ENCODE data around the gene VAPB. TPM values are rescaled to one million over a fixed set of nuclear protein-coding genes. Genes with fewer than 3 reads are reported as not detected.

VAPB gene
- total RNA-seq, 1 donor, result 17.2 TPM

DNA sequence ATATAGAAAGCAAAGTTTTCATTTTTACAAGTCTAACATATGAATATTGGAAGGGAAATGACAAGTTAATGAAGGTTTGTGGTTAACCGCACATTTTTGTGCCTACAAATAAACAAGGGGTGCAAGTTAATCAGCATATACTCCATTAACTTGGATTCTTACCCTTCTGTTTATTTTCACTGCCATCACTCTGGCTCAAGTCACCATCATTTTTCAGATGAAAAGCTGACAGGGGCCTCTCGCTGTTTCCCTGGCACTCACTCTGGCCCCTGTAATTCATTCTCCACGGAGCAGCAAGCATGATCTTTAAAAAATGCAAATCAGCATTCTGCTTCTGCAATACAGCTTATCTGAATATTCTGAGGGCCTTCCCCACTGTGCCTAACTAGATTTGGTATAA, 96.4 kb downstream of the VAPB start:
- no peak overlapping the region for H3K4me3 ChIP-seq (ENCODE audit: low read depth, low read length)
- no peak for DNase-seq (ENCODE audit: low read depth)

DNA sequence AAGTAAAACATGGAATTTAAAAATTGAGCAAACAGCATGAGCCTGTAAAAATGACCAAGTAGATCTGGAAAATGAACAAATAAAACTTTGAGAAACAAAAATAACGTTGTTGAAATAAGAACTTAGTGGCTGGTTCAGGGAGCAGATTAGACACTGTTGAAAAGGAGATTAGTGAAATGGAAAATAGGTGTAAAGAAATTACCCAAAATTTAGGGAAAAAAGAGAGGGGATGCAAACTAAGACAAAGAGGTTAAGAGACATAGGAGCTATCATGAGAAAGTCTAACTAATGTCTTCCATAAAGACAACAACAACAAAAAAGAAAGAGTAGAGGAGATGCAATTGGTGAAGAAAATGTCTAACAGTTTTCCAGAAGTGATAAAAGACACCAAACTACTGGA, 97.2 kb downstream of the VAPB start:
- TF ChIP-seq, protein P1, sequence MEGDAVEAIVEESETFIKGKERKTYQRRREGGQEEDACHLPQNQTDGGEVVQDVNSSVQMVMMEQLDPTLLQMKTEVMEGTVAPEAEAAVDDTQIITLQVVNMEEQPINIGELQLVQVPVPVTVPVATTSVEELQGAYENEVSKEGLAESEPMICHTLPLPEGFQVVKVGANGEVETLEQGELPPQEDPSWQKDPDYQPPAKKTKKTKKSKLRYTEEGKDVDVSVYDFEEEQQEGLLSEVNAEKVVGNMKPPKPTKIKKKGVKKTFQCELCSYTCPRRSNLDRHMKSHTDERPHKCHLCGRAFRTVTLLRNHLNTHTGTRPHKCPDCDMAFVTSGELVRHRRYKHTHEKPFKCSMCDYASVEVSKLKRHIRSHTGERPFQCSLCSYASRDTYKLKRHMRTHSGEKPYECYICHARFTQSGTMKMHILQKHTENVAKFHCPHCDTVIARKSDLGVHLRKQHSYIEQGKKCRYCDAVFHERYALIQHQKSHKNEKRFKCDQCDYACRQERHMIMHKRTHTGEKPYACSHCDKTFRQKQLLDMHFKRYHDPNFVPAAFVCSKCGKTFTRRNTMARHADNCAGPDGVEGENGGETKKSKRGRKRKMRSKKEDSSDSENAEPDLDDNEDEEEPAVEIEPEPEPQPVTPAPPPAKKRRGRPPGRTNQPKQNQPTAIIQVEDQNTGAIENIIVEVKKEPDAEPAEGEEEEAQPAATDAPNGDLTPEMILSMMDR (IDR thresholded peaks at IDR 0.05; ENCODE audit: insufficient read depth, low read length), result no peak

More for the DNA sequence above, 96.4 kb downstream of the VAPB start:
- TF ChIP-seq, protein P1 (IDR thresholded peaks at IDR 0.05; ENCODE audit: insufficient read depth, low read length), result no peak

DNA sequence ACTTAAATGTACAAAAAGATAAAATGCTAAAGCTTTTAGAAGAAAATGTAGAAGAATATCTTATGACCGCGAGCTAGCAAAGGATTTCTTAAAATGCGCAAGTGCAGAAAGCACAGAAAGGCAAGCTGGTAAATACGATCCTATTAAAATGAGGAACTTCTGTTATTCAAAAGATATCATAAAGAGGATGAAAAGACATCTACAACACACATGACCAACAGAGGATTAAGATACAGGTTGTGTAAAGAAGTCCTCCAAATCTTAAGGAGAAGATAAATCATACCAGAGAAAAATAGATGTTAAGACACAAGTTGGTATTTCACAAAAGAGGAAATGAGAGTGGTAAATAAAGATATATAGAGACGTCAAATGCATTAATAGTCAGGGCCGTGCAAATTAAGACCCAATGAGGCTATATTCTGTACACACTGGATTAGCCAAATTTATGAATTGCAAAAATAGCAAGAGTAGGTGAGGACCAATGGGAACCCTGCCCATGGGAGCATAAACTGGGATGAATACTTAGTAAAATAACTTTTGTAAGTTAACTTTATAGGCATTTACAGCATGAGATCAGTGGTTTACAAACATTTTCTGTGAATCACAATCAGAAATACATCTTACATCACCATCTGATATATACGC, 103.2 kb downstream of the VAPB start:
- TF ChIP-seq, protein P1 (IDR thresholded peaks at IDR 0.05; ENCODE audit: insufficient read depth, low read length), result no peak
- no peak overlapping the region for H3K4me3 ChIP-seq (ENCODE audit: low read depth, low read length)
- no peak for DNase-seq (ENCODE audit: low read depth)

More for the DNA sequence above, 97.2 kb downstream of the VAPB start:
- no peak for DNase-seq (ENCODE audit: low read depth)
- no peak overlapping the region for H3K4me3 ChIP-seq (ENCODE audit: low read depth, low read length)

DNA sequence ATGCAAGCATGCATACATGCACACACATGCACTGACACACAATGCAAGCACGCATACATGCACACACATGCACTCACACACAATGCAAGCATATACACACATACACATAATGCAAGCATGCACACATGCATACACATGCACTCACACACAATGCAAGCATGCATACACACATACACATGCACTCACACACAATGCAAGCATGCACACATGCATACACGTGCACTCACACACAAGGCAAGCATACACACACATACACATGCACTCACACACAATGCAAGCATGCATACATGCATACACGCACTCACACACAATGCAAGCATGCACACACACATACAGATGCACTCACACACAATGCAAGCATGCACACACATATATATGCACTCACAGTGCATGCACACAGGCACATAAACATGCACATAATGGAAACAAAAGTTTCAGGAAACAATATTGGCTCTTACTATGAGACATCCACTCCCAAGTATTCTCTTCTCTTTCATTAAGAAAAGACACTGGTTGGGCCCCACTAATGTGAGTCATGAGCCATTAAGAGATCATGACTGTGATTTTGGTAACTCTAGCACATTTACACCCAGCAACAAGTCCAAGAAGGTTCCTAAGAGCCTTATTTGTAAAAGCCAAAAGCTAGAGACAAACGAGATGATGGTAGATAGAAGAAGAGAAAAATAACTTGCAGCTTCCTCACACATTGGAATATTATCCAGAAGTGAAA, 103.9 kb downstream of the VAPB start:
- H3K4me3 ChIP-seq (ENCODE audit: low read depth, low read length), result no peak overlapping the region
- no peak for DNase-seq (ENCODE audit: low read depth)
- TF ChIP-seq, protein P1 (IDR thresholded peaks at IDR 0.05; ENCODE audit: insufficient read depth, low read length), result no peak

DNA sequence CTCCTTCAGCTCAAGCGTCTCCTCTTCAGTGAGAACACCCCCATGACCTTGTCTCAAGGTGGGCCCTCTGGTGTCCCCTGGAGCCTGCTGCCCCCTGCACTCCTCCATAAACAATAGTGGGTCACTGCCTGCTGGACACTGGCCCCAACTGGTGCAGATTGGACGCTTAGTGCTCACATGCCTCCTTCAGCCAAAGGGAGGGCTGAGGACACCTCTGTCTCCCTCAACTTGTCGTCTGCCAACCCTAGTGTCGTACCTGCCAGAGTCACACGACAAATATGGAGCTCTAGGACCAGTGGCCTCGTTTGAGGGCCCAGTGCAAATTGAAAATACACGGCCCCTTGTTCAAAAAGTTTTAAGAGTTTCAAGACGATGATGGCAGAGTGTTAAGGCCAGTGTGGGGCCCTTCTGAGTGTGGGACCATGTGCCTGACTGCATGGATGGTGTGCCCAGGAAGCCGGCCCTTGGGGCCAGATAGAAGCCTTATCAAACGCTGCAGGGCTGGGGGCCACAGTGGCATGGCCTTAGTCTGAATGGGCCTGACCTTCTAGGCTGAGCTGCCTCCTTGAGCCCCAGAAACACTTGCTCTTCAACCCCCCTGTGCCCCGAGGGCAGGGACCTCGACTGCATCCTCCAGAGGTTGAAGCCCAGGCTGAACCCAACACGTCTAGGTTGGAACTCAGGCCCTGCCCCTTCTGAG, 106.0 kb downstream of the VAPB start:
- no peak for DNase-seq (ENCODE audit: low read depth)
- no peak overlapping the region for H3K4me3 ChIP-seq (ENCODE audit: low read depth, low read length)
- TF ChIP-seq, protein P1 (IDR thresholded peaks at IDR 0.05; ENCODE audit: insufficient read depth, low read length), result no peak

DNA sequence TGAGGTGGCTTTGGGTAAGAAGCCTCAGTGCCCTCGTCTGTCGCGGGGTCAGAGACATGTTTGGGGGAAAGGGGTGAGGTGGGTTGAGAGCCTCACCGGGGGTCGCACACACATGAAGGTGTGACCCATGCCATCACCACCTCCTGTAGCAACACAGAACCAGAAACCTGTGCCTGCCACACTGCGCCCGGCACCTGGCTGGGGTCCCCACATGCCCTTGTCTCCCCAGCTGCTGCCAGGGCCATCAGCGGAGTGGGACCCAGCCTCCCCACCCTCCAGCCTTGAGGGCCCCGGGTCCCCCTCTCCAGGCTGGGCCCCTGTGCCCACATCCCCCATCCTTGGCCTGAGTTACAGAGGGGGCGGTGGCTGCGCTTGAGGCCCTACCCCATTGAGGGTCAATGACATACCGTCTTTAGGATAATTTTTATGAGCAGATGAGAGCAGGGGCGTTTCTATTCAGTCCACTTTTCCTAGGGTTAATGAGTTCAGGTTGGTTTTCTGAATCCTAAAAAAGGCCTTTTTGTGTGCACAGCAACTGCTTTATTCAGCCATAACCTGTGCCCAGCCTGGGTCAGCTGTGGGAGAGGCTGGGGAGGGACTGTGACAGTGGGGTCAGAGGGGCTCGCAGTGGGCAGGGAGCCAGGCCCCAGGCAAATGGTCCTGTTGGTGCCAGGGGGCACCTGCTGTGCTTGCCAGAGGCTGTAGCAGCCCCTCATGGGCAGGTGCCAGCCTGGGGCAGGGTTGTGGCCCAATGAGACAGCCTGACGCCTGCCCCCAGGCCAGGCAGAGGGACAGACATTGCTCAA, 106.8 kb downstream of the VAPB start:
- DNase-seq (ENCODE audit: low read depth), result no peak
- no peak overlapping the region for H3K4me3 ChIP-seq (ENCODE audit: low read depth, low read length)
- TF ChIP-seq, protein P1 (IDR thresholded peaks at IDR 0.05; ENCODE audit: insufficient read depth, low read length), result no peak

Data from fibroblast of the aortic adventitia (primary cell).